Measurements from ENCODE around the gene TFDP2. TPM values are rescaled to one million over a fixed set of nuclear protein-coding genes. Genes with fewer than 3 reads are reported as not detected.
"Not testable (repeated sequence)": the region's sequence is repeated elsewhere in the genome, so short reads cannot be mapped to it uniquely, and the experiment has no call there.

Gene TFDP2
- total and polyA plus RNA-seq, 2 donors from 2014 or later = 38.7 to 50.6 TPM

DNA sequence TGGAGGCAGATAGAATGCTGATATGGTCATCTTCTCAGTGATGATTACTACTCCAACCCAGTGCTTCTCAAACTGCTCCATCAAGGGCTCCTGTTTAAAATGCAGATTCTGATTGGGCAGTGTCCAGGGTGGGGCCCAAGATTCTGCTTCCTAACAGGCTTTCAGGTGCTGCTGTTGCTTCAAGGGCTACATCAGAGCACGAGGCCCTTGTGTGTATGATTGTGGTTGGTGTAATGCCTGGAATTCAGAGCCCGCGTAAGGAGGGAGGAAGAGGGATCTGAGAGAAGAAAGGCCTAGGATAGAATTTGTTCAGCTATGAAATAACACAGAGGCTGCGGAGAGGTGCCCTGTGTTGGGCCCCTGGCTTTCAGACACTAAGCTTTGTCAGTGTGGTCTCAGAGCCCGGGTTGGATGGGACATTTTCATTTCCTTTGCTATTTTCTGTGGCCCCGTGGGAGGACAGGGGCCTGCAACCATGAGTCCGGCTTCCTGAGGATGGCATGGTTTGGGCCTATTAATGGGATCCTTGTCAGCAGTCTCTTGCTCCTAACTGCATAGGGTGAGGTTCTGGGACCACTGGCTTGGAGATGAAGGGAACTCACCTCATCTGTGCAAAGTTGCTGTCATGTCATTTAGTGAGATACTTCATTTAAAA is 219.9 kb downstream of the TFDP2 start:
- no peaks in the 10 kb centered on the region for H3K9me3 ChIP-seq (ENCODE audit: control insufficient read depth in 2 of 3, insufficient read depth in 1 of 3, low read length in 3 of 3)
- H3K9ac ChIP-seq (ENCODE audit: low read length in 3 of 3) = no peak overlapping the region
- intact Hi-C loops (cut with DNase I) = no loop called here
- H3K4me3 ChIP-seq (ENCODE audit: low read length in 3 of 3) = no peak overlapping the region
- no peak overlapping the region for H3K27ac ChIP-seq (ENCODE audit: low read depth in 2 of 2, low read length in 2 of 2)
- no peak for TF ChIP-seq CTCF (IDR thresholded peaks at IDR 0.05; ENCODE audit: borderline replicate concordance, extremely low read depth, insufficient read depth)
- H3K36me3 ChIP-seq (ENCODE audit: control insufficient read depth in 2 of 3, insufficient read depth in 3 of 3, low read length in 3 of 3) = peaks cover 0 to 6% (median 0%) of the 10 kb centered on the region in 3 donors
- H3K27me3 ChIP-seq (ENCODE audit: control insufficient read depth, insufficient read depth, low read length) = no peaks in the 10 kb centered on the region
- no peak for FAIRE-seq
- no peaks in the 10 kb centered on the region for H3K4me1 ChIP-seq (ENCODE audit: control insufficient read depth in 2 of 3, insufficient read depth in 2 of 3, low read depth in 1 of 3, low read length in 3 of 3)
- DNase-seq = no peak

GRCh38 chr3:141928631-141929270 is 220.6 kb downstream of the TFDP2 start:
- Histone ChIP-seq H3K9me3 (ENCODE audit: control insufficient read depth in 2 of 3, insufficient read depth in 1 of 3, low read length in 3 of 3) (no peaks in the 10 kb centered on the region), H3K27ac (ENCODE audit: low read depth in 2 of 2, low read length in 2 of 2) (no peak overlapping the region), H3K4me3 (ENCODE audit: low read length in 3 of 3) (no peak overlapping the region), H3K9ac (ENCODE audit: low read length in 3 of 3) (no peak overlapping the region), H3K4me1 (ENCODE audit: control insufficient read depth in 2 of 3, insufficient read depth in 2 of 3, low read depth in 1 of 3, low read length in 3 of 3) (no peaks in the 10 kb centered on the region), H3K36me3 (ENCODE audit: control insufficient read depth in 2 of 3, insufficient read depth in 3 of 3, low read length in 3 of 3) (peaks cover 0 to 6% (median 0%) of the 10 kb centered on the region in 3 donors), H3K27me3 (ENCODE audit: control insufficient read depth, insufficient read depth, low read length) (no peaks in the 10 kb centered on the region)
- DNase-seq (no peak), FAIRE-seq (no peak)
- intact Hi-C loops (cut with DNase I) = no loop called here
- no peak for TF ChIP-seq CTCF (IDR thresholded peaks at IDR 0.05; ENCODE audit: borderline replicate concordance, extremely low read depth, insufficient read depth)

DNA sequence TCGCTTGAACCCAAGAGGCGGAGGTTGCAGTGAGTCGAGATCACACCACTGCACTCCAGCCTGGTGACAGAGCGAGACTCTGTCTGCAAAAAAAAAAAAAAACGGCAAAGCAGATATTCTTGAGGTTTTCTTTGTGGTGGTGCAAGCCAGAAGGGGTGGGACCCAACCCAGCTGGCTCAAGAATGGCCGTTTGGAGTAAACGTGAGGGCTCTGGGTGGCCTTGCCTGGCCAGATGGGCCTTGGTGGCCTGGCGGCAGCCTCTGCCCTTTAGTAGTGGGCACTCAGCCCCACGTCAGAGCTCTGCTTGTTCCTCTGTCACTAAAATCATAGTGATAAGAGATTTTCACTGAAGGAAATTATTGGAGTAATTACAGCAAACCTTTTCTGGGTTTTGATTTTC is 222.4 kb downstream of the TFDP2 start:
- DNase-seq (no peak), FAIRE-seq (no peak)
- H3K9ac ChIP-seq (ENCODE audit: low read length in 3 of 3) = no peak overlapping the region
- intact Hi-C loops (cut with DNase I) = no loop called here
- no peaks in the 10 kb centered on the region for H3K4me1 ChIP-seq (ENCODE audit: control insufficient read depth in 2 of 3, insufficient read depth in 2 of 3, low read depth in 1 of 3, low read length in 3 of 3)
- no peaks in the 10 kb centered on the region for H3K27me3 ChIP-seq (ENCODE audit: control insufficient read depth, insufficient read depth, low read length)
- H3K36me3 ChIP-seq (ENCODE audit: control insufficient read depth in 2 of 3, insufficient read depth in 3 of 3, low read length in 3 of 3) = peaks cover 0 to 6% (median 3%) of the 10 kb centered on the region in 3 donors
- no peak overlapping the region for H3K4me3 ChIP-seq (ENCODE audit: low read length in 3 of 3)
- TF ChIP-seq CTCF (IDR thresholded peaks at IDR 0.05; ENCODE audit: borderline replicate concordance, extremely low read depth, insufficient read depth) = no peak
- no peaks in the 10 kb centered on the region for H3K9me3 ChIP-seq (ENCODE audit: control insufficient read depth in 2 of 3, insufficient read depth in 1 of 3, low read length in 3 of 3)
- no peak overlapping the region for H3K27ac ChIP-seq (ENCODE audit: low read depth in 2 of 2, low read length in 2 of 2)

DNA sequence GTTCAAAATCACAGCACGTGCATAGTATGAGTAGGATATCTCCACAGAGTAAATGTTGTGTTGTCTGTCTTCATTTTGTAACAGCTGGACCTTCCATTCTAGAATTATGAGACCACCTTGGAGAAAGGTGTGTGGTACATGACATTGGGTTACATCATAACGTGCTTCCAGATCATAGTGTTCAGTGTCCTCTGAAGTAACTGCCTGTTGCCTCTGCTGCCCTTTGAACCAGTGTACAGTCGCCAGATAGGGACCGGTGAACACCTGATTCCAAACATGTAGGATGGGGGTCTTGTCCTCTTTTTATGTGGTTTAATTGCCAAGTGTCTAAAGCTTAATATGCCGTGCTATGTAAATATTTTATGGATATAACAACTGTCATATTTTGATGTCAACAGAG is 223.7 kb downstream of the TFDP2 start:
- FAIRE-seq; H3K9me3 ChIP-seq (ENCODE audit: control insufficient read depth in 2 of 3, insufficient read depth in 1 of 3, low read length in 3 of 3); H3K36me3 ChIP-seq (ENCODE audit: control insufficient read depth in 2 of 3, insufficient read depth in 3 of 3, low read length in 3 of 3); H3K4me3 ChIP-seq (ENCODE audit: low read length in 3 of 3); intact Hi-C loops (cut with DNase I); H3K27me3 ChIP-seq (ENCODE audit: control insufficient read depth, insufficient read depth, low read length); H3K27ac ChIP-seq (ENCODE audit: low read depth in 2 of 2, low read length in 2 of 2); H3K9ac ChIP-seq (ENCODE audit: low read length in 3 of 3); H3K4me1 ChIP-seq (ENCODE audit: control insufficient read depth in 2 of 3, insufficient read depth in 2 of 3, low read depth in 1 of 3, low read length in 3 of 3); DNase-seq: not testable (repeated sequence)

All from kidney (tissue), 14 donors.